ENCODE results near the gene PTK6. TPM values are rescaled to one million over a fixed set of nuclear protein-coding genes. Genes with fewer than 3 reads are reported as not detected.

The PTK6 gene
- total and polyA plus RNA-seq, 2 donors (not counting 1 experiment from before 2014, with no cell fraction given): 0.17 TPM; not detected in 1

DNA sequence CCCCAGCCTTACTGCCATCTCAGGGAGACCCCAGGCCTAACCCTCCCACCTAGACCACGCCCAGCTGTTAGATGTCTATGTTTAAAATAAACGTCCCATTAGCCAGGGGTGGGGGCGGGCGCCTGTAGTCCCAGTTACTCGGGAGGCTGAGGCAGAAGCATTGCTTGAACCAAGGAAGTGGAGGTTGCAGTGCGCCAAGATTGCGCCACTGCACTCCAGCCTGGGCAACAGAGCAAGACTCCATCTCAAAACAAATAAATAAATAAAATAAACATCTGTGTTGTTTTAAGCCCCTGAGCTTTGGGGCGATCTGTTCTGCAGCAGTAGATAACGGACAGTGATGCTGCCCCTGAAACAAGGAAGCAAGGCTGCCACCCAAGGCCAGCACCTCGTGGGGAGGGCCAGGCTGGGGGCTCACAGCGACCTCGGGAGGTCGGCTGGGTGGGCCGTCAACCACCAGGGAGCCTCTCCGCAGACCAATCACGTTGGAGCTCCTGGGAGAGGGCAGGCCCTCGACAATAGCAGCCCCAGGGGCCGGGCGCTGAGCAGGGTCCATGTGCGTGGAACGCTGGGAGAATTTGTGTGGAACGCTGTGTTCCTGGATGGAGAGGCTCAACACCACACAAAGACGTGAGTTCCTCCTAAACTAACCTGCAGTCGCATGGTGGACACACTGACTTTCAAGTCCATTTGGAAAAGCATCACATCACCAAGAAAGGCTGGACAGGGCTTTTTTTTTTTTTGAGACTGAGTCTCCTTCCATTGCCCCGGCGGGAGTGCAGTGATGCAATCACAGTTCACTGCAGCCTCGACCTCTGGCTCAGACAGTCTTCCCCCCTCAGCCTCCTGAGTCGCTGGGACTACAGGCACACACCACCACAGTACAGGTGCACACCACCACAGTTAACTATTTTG, 37.9 kb upstream of the PTK6 start:
- Histone ChIP-seq H3K4me1 (ENCODE audit: control insufficient read depth, extremely low read depth, insufficient read depth, low read length) (peaks cover 7% of the 10 kb centered on the region), H3K4me2 (ENCODE audit: extremely low read depth, insufficient read depth, low read length) (no peak overlapping the region), H4K20me1 (ENCODE audit: control insufficient read depth, extremely low read depth, insufficient read depth, low read length) (no peaks in the 10 kb centered on the region), H3K79me2 (ENCODE audit: control insufficient read depth, insufficient read depth, low read length) (peaks cover 5% of the 10 kb centered on the region), H3K27me3 (ENCODE audit: control insufficient read depth, insufficient read depth, low read length) (peaks cover 3% of the 10 kb centered on the region), H3K9me3 (ENCODE audit: control insufficient read depth, insufficient read depth, low read depth, low read length) (no peaks in the 10 kb centered on the region), H3K27ac (ENCODE audit: insufficient read depth, low read length) (peak overlapping the region; percentile 64), H3K9ac (ENCODE audit: insufficient read depth, low read length) (no peak overlapping the region), H3K4me3 (replicated peaks in 1 of 4; ENCODE audit: control extremely low read depth in 1 of 4, insufficient read depth in 1 of 4, low read depth in 3 of 4, low read length in 4 of 4) (no peak overlapping the region), H3K36me3 (ENCODE audit: control insufficient read depth, insufficient read depth, low read length) (peaks cover 3% of the 10 kb centered on the region), H2AFZ (ENCODE audit: low read length) (no peak overlapping the region)
- peak in 1 of 2 donors; percentile 38 for DNase-seq (ENCODE audit: low read depth in 2 of 2)
- TF ChIP-seq, protein P1, sequence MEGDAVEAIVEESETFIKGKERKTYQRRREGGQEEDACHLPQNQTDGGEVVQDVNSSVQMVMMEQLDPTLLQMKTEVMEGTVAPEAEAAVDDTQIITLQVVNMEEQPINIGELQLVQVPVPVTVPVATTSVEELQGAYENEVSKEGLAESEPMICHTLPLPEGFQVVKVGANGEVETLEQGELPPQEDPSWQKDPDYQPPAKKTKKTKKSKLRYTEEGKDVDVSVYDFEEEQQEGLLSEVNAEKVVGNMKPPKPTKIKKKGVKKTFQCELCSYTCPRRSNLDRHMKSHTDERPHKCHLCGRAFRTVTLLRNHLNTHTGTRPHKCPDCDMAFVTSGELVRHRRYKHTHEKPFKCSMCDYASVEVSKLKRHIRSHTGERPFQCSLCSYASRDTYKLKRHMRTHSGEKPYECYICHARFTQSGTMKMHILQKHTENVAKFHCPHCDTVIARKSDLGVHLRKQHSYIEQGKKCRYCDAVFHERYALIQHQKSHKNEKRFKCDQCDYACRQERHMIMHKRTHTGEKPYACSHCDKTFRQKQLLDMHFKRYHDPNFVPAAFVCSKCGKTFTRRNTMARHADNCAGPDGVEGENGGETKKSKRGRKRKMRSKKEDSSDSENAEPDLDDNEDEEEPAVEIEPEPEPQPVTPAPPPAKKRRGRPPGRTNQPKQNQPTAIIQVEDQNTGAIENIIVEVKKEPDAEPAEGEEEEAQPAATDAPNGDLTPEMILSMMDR (conservative IDR thresholded peaks at IDR 0.05 in 1 of 2, IDR thresholded peaks at IDR 0.05 in 1 of 2; ENCODE audit: low read depth in 1 of 2, low read length in 2 of 2): no peak
- TF ChIP-seq EZH2 (IDR thresholded peaks at IDR 0.05; ENCODE audit: low read length, missing control alignments): no peak

DNA sequence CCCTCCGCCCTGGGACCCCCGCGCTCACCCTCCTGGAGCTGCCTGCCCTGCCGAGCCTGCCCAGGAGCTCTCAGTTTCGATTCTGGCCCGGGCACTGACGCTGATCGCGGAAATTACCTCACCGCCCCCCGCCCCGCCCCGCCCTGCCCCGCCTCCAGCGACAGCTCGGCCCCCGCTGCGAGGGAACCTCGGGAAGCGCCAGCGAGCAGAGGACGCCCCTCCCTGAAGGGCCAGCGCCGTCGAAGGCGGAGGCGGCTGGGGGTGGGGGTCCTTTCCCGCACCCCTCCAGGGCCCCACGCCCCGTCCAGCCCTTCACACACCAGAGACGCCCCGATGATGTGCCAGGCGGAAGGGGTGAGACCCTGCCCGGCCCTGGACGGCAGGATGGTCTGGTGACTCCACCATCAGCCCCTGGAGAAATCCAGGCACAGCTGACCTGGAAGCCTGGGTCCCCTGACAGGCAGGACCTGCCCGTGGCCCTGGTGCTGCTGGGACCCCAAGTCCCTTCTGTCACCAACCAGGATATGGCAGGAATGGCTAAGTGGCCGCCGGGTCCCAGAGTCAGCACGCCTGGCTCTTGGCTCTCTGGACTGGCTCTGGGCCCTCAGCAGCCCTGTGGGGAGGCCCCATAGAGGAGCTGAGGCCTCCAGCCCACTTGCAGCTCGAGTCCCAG, 37.1 kb upstream of the PTK6 start, which contains the start of gene HELZ2:
Gene HELZ2 (minus strand): TSS at position 84 of the 673 bp plus-strand sequence. CDS start 1,854 bp downstream, outside the sequence.
- Histone ChIP-seq H3K9me3 (ENCODE audit: control insufficient read depth, insufficient read depth, low read depth, low read length) (no peaks in the 10 kb centered on the region), H3K4me1 (ENCODE audit: control insufficient read depth, extremely low read depth, insufficient read depth, low read length) (peaks cover 7% of the 10 kb centered on the region), H3K79me2 (ENCODE audit: control insufficient read depth, insufficient read depth, low read length) (peaks cover 5% of the 10 kb centered on the region), H3K9ac (ENCODE audit: insufficient read depth, low read length) (peak within 1 kb of the TSS; percentile 84), H3K36me3 (ENCODE audit: control insufficient read depth, insufficient read depth, low read length) (peaks cover 3% of the 10 kb centered on the region), H2AFZ (ENCODE audit: low read length) (peak within 1 kb of the TSS; percentile 34), H3K27me3 (ENCODE audit: control insufficient read depth, insufficient read depth, low read length) (no peaks in the 10 kb centered on the region), H4K20me1 (ENCODE audit: control insufficient read depth, extremely low read depth, insufficient read depth, low read length) (no peaks in the 10 kb centered on the region), H3K4me3 (replicated peaks in 1 of 4; ENCODE audit: control extremely low read depth in 1 of 4, insufficient read depth in 1 of 4, low read depth in 3 of 4, low read length in 4 of 4) (peak within 1 kb of the TSS; percentile 76 to 88 (median 84)), H3K27ac (ENCODE audit: insufficient read depth, low read length) (peak within 1 kb of the TSS; percentile 83), H3K4me2 (ENCODE audit: extremely low read depth, insufficient read depth, low read length) (peak within 1 kb of the TSS; percentile 99)
- peak; percentile 47 to 53 for DNase-seq (ENCODE audit: low read depth in 2 of 2)
- TF ChIP-seq, protein P1 (conservative IDR thresholded peaks at IDR 0.05 in 1 of 2, IDR thresholded peaks at IDR 0.05 in 1 of 2; ENCODE audit: low read depth in 1 of 2, low read length in 2 of 2): no peak
- TF ChIP-seq EZH2 (IDR thresholded peaks at IDR 0.05; ENCODE audit: low read length, missing control alignments): no peak

DNA sequence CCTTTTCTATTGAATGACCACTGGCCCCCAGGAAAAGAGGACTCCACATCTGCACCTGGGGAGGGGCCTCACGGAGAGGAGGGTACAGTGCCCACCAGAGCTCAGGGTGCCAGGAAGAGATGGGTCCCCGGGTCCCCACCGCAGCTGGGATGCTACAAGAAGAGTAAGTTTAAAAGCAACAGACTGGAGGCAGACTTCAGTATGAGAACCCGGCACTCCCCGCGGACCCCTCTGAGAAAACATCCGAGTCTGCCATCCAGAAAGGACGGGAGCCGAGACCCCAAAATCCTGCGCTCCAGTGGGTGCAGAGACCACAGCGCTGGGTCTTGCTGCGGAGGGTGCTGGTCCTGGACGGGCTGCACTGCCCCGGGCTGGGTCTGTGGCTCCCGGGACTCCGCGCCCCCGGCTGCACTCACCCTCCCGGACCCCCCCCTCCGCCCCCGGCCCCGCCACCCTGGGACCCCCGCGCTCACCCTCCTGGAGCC, 36.5 kb upstream of the PTK6 start:
- peak overlapping the region; percentile 84 for H3K9ac ChIP-seq (ENCODE audit: insufficient read depth, low read length)
- TF ChIP-seq EZH2 (IDR thresholded peaks at IDR 0.05; ENCODE audit: low read length, missing control alignments): no peak
- TF ChIP-seq, protein P1 (conservative IDR thresholded peaks at IDR 0.05 in 1 of 2, IDR thresholded peaks at IDR 0.05 in 1 of 2; ENCODE audit: low read depth in 1 of 2, low read length in 2 of 2): no peak
- H2AFZ ChIP-seq (ENCODE audit: low read length): peak overlapping the region; percentile 29
- peaks cover 7% of the 10 kb centered on the region for H3K4me1 ChIP-seq (ENCODE audit: control insufficient read depth, extremely low read depth, insufficient read depth, low read length)
- peaks cover 3% of the 10 kb centered on the region for H3K36me3 ChIP-seq (ENCODE audit: control insufficient read depth, insufficient read depth, low read length)
- H3K27me3 ChIP-seq (ENCODE audit: control insufficient read depth, insufficient read depth, low read length): no peaks in the 10 kb centered on the region
- H3K9me3 ChIP-seq (ENCODE audit: control insufficient read depth, insufficient read depth, low read depth, low read length): no peaks in the 10 kb centered on the region
- H3K4me3 ChIP-seq (replicated peaks in 1 of 4; ENCODE audit: control extremely low read depth in 1 of 4, insufficient read depth in 1 of 4, low read depth in 3 of 4, low read length in 4 of 4): peak overlapping the region; percentile 76 to 88 (median 84)
- no peak for DNase-seq (ENCODE audit: low read depth in 2 of 2)
- peaks cover 5% of the 10 kb centered on the region for H3K79me2 ChIP-seq (ENCODE audit: control insufficient read depth, insufficient read depth, low read length)
- peak overlapping the region; percentile 99 for H3K4me2 ChIP-seq (ENCODE audit: extremely low read depth, insufficient read depth, low read length)
- H3K27ac ChIP-seq (ENCODE audit: insufficient read depth, low read length): peak overlapping the region; percentile 83
- H4K20me1 ChIP-seq (ENCODE audit: control insufficient read depth, extremely low read depth, insufficient read depth, low read length): no peaks in the 10 kb centered on the region

Data from fibroblast of lung (primary cell).